ENCODE data around the gene PPM1H. TPM values are rescaled to one million over a fixed set of nuclear protein-coding genes. Genes with fewer than 3 reads are reported as not detected.

PPM1H gene
- total RNA-seq, 1 experiment from 2014 or later = 37.1 TPM

- Mint-ChIP-seq H3K9me3 (no peaks in the 10 kb centered on the region), H3K27me3 (ENCODE audit: low read depth) (no peaks in the 10 kb centered on the region), H3K4me3 (no peak overlapping the region), H3K36me3 (no peaks in the 10 kb centered on the region), H3K27ac (no peak overlapping the region), H3K4me1 (peaks cover 5% of the 10 kb centered on the region)
- no peak for DNase-seq (ENCODE audit: low spot score)
- CTCF ChIA-PET = interaction anchor here (1.7 kb wide), 1 partner anchor 196 kb away, joined by 4 read pairs; no protein-coding TSS in a partner anchor
- peak; percentile 73 for ATAC-seq
- POLR2A ChIA-PET = no interaction called here
- TF ChIP-seq MLX (CRISPR knock-in tag; IDR thresholded peaks at IDR 0.05) (no peak), ESRRA (CRISPR knock-in tag; IDR thresholded peaks at IDR 0.05; ENCODE audit: borderline replicate concordance) (no peak), NR2C2 (CRISPR knock-in tag; IDR thresholded peaks at IDR 0.05) (no peak), USF2 (CRISPR knock-in tag; IDR thresholded peaks at IDR 0.05) (no peak), ZNF532 (CRISPR knock-in tag; IDR thresholded peaks at IDR 0.05; ENCODE audit: borderline replicate concordance) (no peak), TEAD1 (CRISPR knock-in tag; IDR thresholded peaks at IDR 0.05) (no peak), ZNF121 (CRISPR knock-in tag; IDR thresholded peaks at IDR 0.05) (no peak), ELF4 (CRISPR knock-in tag; IDR thresholded peaks at IDR 0.05; ENCODE audit: low read depth) (no peak), AR (CRISPR knock-in tag; IDR thresholded peaks at IDR 0.05) (no peak), RORB (CRISPR knock-in tag; IDR thresholded peaks at IDR 0.05) (no peak), ARID4B (CRISPR knock-in tag; IDR thresholded peaks at IDR 0.05; ENCODE audit: borderline replicate concordance) (no peak), E2F4 (CRISPR knock-in tag; IDR thresholded peaks at IDR 0.05; ENCODE audit: borderline replicate concordance, low read depth) (no peak), GABPB1 (CRISPR knock-in tag; IDR thresholded peaks at IDR 0.05) (no peak), HMGA2 (CRISPR knock-in tag; IDR thresholded peaks at IDR 0.05) (no peak), NFE2L1 (CRISPR knock-in tag; IDR thresholded peaks at IDR 0.05) (no peak), ZNF512 (CRISPR knock-in tag; IDR thresholded peaks at IDR 0.05; ENCODE audit: borderline replicate concordance) (no peak), GRHL2 (CRISPR knock-in tag; IDR thresholded peaks at IDR 0.05; ENCODE audit: insufficient replicate concordance, severe bottlenecking) (no peak), ATF3 (CRISPR knock-in tag; conservative IDR thresholded peaks at IDR 0.05) (no peak), NR1H2 (CRISPR knock-in tag; IDR thresholded peaks at IDR 0.05) (no peak), ZBTB43 (CRISPR knock-in tag; IDR thresholded peaks at IDR 0.05) (no peak)
Measured at GRCh38 chr12:62778187-62778586, 156.8 kb downstream of the PPM1H start.

Data from WTC11 (cell line).